Measurements from ENCODE around the gene DHRS11. TPM values are rescaled to one million over a fixed set of nuclear protein-coding genes. Genes with fewer than 3 reads are reported as not detected.

DHRS11 gene
- total and polyA plus RNA-seq, 10 of the 15 experiments (the other 5 are each of a cell fraction or from before 2014, with no cell fraction given) = 3.4 to 23.0 (median 14.5) TPM

DNA sequence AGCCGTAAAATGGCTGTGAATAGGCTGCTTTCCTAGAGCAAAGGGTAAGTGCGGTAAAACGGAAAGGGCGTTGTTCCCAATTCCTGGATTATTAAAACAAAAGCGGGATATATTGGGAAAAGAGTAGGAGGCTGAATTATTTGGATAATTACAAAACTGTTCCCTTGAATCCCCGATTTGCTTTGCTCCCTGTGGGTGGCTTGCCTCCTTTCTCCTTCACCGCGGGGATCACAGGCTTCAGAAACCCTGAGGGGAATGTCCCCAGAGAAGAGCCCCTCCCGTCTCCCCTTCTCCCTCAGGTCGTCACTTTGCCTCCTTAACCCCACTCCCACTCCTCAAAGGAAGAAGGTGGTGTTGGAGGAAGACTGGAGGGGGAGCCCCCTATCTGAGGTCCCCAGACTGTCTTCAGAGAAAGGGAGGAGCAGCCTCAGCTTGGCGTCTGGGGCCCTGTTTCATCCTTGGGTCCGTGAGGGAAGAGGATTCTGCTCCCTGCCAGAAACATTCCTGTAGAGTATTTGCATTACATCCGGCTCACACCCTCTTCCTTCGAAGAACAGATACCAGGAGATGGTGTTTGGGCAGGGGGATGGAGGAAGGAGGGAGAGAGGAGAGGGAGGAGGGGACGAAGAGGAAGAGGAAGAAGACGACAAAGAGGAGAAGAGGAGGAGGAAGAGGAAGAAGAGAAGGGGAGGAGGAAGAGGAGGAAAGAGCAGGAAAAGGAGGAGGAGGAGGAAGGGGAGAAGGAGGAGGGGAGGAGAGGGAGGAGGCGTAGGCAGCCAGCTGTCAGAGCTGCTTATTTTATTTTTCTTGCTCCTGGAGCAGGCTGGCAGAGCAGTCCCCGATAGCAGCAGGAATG lies 41.5 kb downstream of the DHRS11 start:
- FAIRE-seq (no peak), ATAC-seq (no peak), DNase-seq (ENCODE audit: low read depth, low spot score) (no peak)
- ChIA-PET POLR2A (no interaction called here), CTCF (interaction anchor here (1.8 to 9.3 kb wide), 2 partner anchors 30 to 414 kb away, joined by 8 to 76 read pairs; no protein-coding TSS in a partner anchor), RAD21 (ENCODE audit: unreplicated experiment) (interaction anchor here (0.6 to 1.0 kb wide), 2 partner anchors 544 to 744 kb away, joined by 3 to 4 read pairs; no protein-coding TSS in a partner anchor), SMC1A (ENCODE audit: uncharacterized antibody, unreplicated experiment) (no interaction called here)
- Histone ChIP-seq H3K36me3 (ENCODE audit: control insufficient read depth in 2 of 2, insufficient read depth in 2 of 2, low read length in 1 of 2) (no peaks in the 10 kb centered on the region), H3K27ac (ENCODE audit: control insufficient read depth, insufficient read depth) (no peak overlapping the region), H3K27me3 (replicated peaks in 1 of 2; ENCODE audit: control insufficient read depth in 2 of 2, insufficient read depth in 2 of 2, low read length in 1 of 2) (peaks cover 0 to 4% of the 10 kb centered on the region in 2 experiments; a peak in 3 of 4 replicates), H3K4me1 (ENCODE audit: control insufficient read depth, insufficient read depth, low read length) (no peaks in the 10 kb centered on the region), H4K20me1 (ENCODE audit: control insufficient read depth, insufficient read depth) (no peaks in the 10 kb centered on the region), H3K9me3 (replicated peaks; ENCODE audit: control insufficient read depth, insufficient read depth, low read length) (no peaks in the 10 kb centered on the region), H3K4me2 (ENCODE audit: control insufficient read depth, insufficient read depth) (no peak overlapping the region), H3K4me3 (no peak overlapping the region), H2AFZ (ENCODE audit: control insufficient read depth, low read depth, low read length) (no peak overlapping the region), H3K9ac (ENCODE audit: control insufficient read depth, insufficient read depth, low read length) (no peak overlapping the region), H3K79me2 (ENCODE audit: control insufficient read depth, insufficient read depth, low read length) (no peaks in the 10 kb centered on the region)
- intact Hi-C loops (cut with micrococcal nuclease; ENCODE audit: unreplicated experiment) (no loop called here), in situ Hi-C loops (cut with MboI) (loop anchor here (25.0 kb wide), 1 partner anchor 1179 kb away; no protein-coding TSS in a partner anchor)
- no TSS peak for BruUV-seq (replicated peaks)
- 37% methylated on average over 18 of the region's 18 CpGs for WGBS (ENCODE audit: insufficient coverage, insufficient replicate concordance, low lambda C conversion rate, missing lambda C conversion rate)
- TF ChIP-seq NFXL1 (IDR thresholded peaks at IDR 0.05; ENCODE audit: borderline replicate concordance) (no peak), CHD4 (IDR thresholded peaks at IDR 0.05) (no peak), SMAD5 (IDR thresholded peaks at IDR 0.05; ENCODE audit: low read depth) (no peak), POLR2AphosphoS2 (IDR thresholded peaks at IDR 0.05; ENCODE audit: low read depth, low read length) (no peak), EP300 (IDR thresholded peaks at IDR 0.05; ENCODE audit: borderline replicate concordance in 1 of 2, control insufficient read depth in 1 of 2, low read depth in 2 of 2, low read length in 2 of 2) (no peak), HCFC1 (IDR thresholded peaks at IDR 0.05; ENCODE audit: low read length) (no peak), WRNIP1 (IDR thresholded peaks at IDR 0.05; ENCODE audit: borderline replicate concordance, low read depth, low read length) (no peak), YBX1 (IDR thresholded peaks at IDR 0.05) (no peak), HDAC2 (IDR thresholded peaks at IDR 0.05) (no peak), KDM1A (IDR thresholded peaks at IDR 0.05; ENCODE audit: borderline replicate concordance) (no peak)
- TF ChIP-seq, protein P1, sequence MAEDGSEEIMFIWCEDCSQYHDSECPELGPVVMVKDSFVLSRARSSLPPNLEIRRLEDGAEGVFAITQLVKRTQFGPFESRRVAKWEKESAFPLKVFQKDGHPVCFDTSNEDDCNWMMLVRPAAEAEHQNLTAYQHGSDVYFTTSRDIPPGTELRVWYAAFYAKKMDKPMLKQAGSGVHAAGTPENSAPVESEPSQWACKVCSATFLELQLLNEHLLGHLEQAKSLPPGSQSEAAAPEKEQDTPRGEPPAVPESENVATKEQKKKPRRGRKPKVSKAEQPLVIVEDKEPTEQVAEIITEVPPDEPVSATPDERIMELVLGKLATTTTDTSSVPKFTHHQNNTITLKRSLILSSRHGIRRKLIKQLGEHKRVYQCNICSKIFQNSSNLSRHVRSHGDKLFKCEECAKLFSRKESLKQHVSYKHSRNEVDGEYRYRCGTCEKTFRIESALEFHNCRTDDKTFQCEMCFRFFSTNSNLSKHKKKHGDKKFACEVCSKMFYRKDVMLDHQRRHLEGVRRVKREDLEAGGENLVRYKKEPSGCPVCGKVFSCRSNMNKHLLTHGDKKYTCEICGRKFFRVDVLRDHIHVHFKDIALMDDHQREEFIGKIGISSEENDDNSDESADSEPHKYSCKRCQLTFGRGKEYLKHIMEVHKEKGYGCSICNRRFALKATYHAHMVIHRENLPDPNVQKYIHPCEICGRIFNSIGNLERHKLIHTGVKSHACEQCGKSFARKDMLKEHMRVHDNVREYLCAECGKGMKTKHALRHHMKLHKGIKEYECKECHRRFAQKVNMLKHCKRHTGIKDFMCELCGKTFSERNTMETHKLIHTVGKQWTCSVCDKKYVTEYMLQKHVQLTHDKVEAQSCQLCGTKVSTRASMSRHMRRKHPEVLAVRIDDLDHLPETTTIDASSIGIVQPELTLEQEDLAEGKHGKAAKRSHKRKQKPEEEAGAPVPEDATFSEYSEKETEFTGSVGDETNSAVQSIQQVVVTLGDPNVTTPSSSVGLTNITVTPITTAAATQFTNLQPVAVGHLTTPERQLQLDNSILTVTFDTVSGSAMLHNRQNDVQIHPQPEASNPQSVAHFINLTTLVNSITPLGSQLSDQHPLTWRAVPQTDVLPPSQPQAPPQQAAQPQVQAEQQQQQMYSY (CRISPR knock-in tag; IDR thresholded peaks at IDR 0.05) = no peak
- TF ChIP-seq, protein P2, sequence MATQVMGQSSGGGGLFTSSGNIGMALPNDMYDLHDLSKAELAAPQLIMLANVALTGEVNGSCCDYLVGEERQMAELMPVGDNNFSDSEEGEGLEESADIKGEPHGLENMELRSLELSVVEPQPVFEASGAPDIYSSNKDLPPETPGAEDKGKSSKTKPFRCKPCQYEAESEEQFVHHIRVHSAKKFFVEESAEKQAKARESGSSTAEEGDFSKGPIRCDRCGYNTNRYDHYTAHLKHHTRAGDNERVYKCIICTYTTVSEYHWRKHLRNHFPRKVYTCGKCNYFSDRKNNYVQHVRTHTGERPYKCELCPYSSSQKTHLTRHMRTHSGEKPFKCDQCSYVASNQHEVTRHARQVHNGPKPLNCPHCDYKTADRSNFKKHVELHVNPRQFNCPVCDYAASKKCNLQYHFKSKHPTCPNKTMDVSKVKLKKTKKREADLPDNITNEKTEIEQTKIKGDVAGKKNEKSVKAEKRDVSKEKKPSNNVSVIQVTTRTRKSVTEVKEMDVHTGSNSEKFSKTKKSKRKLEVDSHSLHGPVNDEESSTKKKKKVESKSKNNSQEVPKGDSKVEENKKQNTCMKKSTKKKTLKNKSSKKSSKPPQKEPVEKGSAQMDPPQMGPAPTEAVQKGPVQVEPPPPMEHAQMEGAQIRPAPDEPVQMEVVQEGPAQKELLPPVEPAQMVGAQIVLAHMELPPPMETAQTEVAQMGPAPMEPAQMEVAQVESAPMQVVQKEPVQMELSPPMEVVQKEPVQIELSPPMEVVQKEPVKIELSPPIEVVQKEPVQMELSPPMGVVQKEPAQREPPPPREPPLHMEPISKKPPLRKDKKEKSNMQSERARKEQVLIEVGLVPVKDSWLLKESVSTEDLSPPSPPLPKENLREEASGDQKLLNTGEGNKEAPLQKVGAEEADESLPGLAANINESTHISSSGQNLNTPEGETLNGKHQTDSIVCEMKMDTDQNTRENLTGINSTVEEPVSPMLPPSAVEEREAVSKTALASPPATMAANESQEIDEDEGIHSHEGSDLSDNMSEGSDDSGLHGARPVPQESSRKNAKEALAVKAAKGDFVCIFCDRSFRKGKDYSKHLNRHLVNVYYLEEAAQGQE (IDR thresholded peaks at IDR 0.05; ENCODE audit: low read depth, low read length) = no peak
- TF ChIP-seq, protein P3, sequence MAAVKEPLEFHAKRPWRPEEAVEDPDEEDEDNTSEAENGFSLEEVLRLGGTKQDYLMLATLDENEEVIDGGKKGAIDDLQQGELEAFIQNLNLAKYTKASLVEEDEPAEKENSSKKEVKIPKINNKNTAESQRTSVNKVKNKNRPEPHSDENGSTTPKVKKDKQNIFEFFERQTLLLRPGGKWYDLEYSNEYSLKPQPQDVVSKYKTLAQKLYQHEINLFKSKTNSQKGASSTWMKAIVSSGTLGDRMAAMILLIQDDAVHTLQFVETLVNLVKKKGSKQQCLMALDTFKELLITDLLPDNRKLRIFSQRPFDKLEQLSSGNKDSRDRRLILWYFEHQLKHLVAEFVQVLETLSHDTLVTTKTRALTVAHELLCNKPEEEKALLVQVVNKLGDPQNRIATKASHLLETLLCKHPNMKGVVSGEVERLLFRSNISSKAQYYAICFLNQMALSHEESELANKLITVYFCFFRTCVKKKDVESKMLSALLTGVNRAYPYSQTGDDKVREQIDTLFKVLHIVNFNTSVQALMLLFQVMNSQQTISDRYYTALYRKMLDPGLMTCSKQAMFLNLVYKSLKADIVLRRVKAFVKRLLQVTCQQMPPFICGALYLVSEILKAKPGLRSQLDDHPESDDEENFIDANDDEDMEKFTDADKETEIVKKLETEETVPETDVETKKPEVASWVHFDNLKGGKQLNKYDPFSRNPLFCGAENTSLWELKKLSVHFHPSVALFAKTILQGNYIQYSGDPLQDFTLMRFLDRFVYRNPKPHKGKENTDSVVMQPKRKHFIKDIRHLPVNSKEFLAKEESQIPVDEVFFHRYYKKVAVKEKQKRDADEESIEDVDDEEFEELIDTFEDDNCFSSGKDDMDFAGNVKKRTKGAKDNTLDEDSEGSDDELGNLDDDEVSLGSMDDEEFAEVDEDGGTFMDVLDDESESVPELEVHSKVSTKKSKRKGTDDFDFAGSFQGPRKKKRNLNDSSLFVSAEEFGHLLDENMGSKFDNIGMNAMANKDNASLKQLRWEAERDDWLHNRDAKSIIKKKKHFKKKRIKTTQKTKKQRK (IDR thresholded peaks at IDR 0.05; ENCODE audit: low read depth, low read length) = no peak
